IMR-90 (cell line): ENCODE measurements around the gene GLG1.
"Not testable (repeated sequence)": the region's sequence is repeated elsewhere in the genome, so short reads cannot be mapped to it uniquely, and the experiment has no call there.

Experiments
- RAD21 ChIP-seq: IDR thresholded peaks from 2 replicates; pipeline ENCODE4 v1.6.1; 2012; ENCODE audit warnings: low read length, improper control_type of control experiment
- RCOR1 ChIP-seq: IDR thresholded peaks from 2 replicates; pipeline ENCODE4 v1.6.1; 2012; ENCODE audit warnings: mild to moderate bottlenecking, low read length, improper control_type of control experiment; ENCODE audit not compliant: insufficient replicate concordance

GRCh38 chr16:74409185-74409981 lies 197.5 kb downstream of the GLG1 start:
- not testable (repeated sequence) for TF ChIP-seq RAD21, RCOR1
